Measurements from ENCODE around the gene CNTN2. TPM values are rescaled to one million over a fixed set of nuclear protein-coding genes. Genes with fewer than 3 reads are reported as not detected.
A peak's percentile ranks its signal among the peaks of the same experiment; 100 is the strongest.

Gene CNTN2
- total and polyA plus RNA-seq, 2 of the 4 experiments (the other 2 are of a cell fraction) = not detected

DNA sequence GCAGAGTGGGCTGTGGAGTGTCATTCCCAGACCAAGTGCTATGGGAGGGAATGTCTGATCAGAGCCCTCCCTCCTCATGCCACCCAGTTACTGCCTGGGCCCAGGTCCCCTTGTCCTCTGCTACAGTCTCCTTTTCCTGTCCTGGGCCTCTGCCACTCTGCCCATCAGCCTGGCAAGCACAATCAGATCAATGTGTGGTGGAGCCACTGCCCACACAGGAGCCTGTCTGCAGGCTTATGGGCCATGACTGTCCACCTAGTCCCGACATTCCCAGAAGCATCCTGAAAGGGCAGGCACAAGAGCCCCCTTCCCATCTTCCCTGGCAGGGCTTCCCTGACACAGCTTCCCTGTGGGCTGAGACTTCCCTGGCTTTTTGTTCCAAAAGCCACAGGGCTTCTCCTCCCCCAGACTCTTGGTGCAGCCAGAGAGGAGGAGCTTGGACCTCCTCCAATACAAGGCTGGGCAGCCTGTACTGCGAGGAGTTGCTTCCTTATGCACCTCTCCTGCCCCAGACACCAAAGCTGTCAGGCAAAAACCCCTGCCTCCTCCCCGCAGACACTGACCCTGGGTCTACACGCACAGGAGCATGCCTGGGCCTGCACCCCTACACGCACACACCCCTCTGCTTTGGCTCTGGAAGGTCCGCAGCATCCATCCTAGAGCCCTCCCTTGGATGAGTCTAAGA is 29.2 kb upstream of the CNTN2 start:
- peak overlapping the region; percentile 44 for H2AFZ ChIP-seq (replicated peaks; ENCODE audit: low read length, poor library complexity)
- H3K4ac ChIP-seq (ENCODE audit: low read depth, low read length) = no peak overlapping the region
- H4K5ac ChIP-seq (ENCODE audit: low read depth, low read length) = no peak overlapping the region
- H3K9ac ChIP-seq (ENCODE audit: low read depth, low read length) = no peak overlapping the region
- H3K36me3 ChIP-seq (ENCODE audit: control insufficient read depth, insufficient read depth, low read length) = no peaks in the 10 kb centered on the region
- ATAC-seq (ENCODE audit: low read depth) (peak; percentile 46; the same call in 1 of the 2 replicates), DNase-seq (no peak)
- peaks cover 47% of the 10 kb centered on the region for H3K27me3 ChIP-seq (ENCODE audit: control insufficient read depth, insufficient read depth, low read length)
- no peak overlapping the region for H2AK9ac ChIP-seq (replicated peaks; ENCODE audit: low read depth, low read length, poor library complexity)
- no peak overlapping the region for H4K8ac ChIP-seq (ENCODE audit: low read depth in 2 of 2, low read length in 2 of 2)
- TF ChIP-seq RCOR1 (IDR thresholded peaks at IDR 0.05; ENCODE audit: insufficient replicate concordance, low read length) (no peak), MAZ (IDR thresholded peaks at IDR 0.05; ENCODE audit: borderline replicate concordance, low read depth, low read length) (no peak), SMC3 (IDR thresholded peaks at IDR 0.05; ENCODE audit: low read depth, low read length) (no peak), POLR2A (IDR thresholded peaks at IDR 0.05; ENCODE audit: low read depth, low read length) (no peak), RAD21 (IDR thresholded peaks at IDR 0.05; ENCODE audit: low read length) (no peak)
- TF ChIP-seq, protein P1, sequence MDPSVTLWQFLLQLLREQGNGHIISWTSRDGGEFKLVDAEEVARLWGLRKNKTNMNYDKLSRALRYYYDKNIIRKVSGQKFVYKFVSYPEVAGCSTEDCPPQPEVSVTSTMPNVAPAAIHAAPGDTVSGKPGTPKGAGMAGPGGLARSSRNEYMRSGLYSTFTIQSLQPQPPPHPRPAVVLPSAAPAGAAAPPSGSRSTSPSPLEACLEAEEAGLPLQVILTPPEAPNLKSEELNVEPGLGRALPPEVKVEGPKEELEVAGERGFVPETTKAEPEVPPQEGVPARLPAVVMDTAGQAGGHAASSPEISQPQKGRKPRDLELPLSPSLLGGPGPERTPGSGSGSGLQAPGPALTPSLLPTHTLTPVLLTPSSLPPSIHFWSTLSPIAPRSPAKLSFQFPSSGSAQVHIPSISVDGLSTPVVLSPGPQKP (IDR thresholded peaks at IDR 0.05; ENCODE audit: borderline replicate concordance, low read depth, low read length) = no peak
- BruUV-seq (replicated peaks) = no TSS peak
- no peak overlapping the region for H3K14ac ChIP-seq (replicated peaks; ENCODE audit: low read depth, low read length)
- no peak overlapping the region for H4K91ac ChIP-seq (ENCODE audit: insufficient read depth, low read depth, low read length)
- no peak overlapping the region for H2BK120ac ChIP-seq (ENCODE audit: low read depth, low read length)
- ChIA-PET POLR2A (ENCODE audit: unreplicated experiment) (no interaction called here), CTCF (no interaction called here)
- H3K56ac ChIP-seq (ENCODE audit: extremely low read depth, insufficient read depth, low read length) = no peak overlapping the region
- H3K4me3 ChIP-seq (ENCODE audit: insufficient read depth, low read depth, low read length) = no peak overlapping the region
- H3K23ac ChIP-seq (ENCODE audit: low read depth, low read length) = no peak overlapping the region
- H2BK5ac ChIP-seq (ENCODE audit: low read depth, low read length, poor library complexity, severe bottlenecking) = no peak overlapping the region
- no peaks in the 10 kb centered on the region for H3K9me1 ChIP-seq (ENCODE audit: insufficient read depth, low read length)
- no peaks in the 10 kb centered on the region for H3K9me3 ChIP-seq (ENCODE audit: control insufficient read depth, insufficient read depth, low read length)
- H3K27ac ChIP-seq (ENCODE audit: insufficient read depth, low read length) = no peak overlapping the region
- 0% methylated on average over 1 of the region's 6 CpGs; no CpG with 5 or more reads in 1 of the 2 experiments for WGBS, 2 experiments (ENCODE audit: extremely low coverage in 2 of 2, insufficient read length in 1 of 2)
- dilution Hi-C loops (cut with HindIII; ENCODE audit: low sequenced_read_pairs, unreplicated experiment) (no loop called here), in situ Hi-C loops (cut with MboI; ENCODE audit: low sequenced_read_pairs) (no loop called here), intact Hi-C loops (cut with micrococcal nuclease) (no loop called here)
- no peaks in the 10 kb centered on the region for H3K4me1 ChIP-seq (ENCODE audit: control insufficient read depth, insufficient read depth, low read length)
- no peaks in the 10 kb centered on the region for H3K79me1 ChIP-seq (ENCODE audit: low read depth in 1 of 2, low read length in 2 of 2)
- H2BK15ac ChIP-seq (ENCODE audit: low read depth, low read length) = no peak overlapping the region
- no peak overlapping the region for H3K18ac ChIP-seq (ENCODE audit: low read depth, low read length)
- H2BK20ac ChIP-seq (ENCODE audit: low read depth, low read length) = no peak overlapping the region
- no peaks in the 10 kb centered on the region for H4K20me1 ChIP-seq (ENCODE audit: insufficient read depth, low read length)
- H2AK5ac ChIP-seq (ENCODE audit: low read depth, low read length) = no peak overlapping the region
- no peak overlapping the region for H3K4me2 ChIP-seq (ENCODE audit: low read depth, low read length)
